Panc1 (cell line): ENCODE measurements around the gene MRPS18A. TPM values are rescaled to one million over a fixed set of nuclear protein-coding genes. Genes with fewer than 3 reads are reported as not detected.

Experiments
- ATAC-seq: fragments of 200-7000 bp; cut with Tn5 transposase; 2 replicates; pipeline ENCODE4 v1.9.1; 2020; ENCODE audit warnings: mild to moderate bottlenecking, moderate library complexity
- BruUV-seq: library from RNA; stranded (reverse); fragments of 400-500 nt; replicated peaks from 2 replicates; lab custom pipeline; 2021; lab: Mats Ljungman, UMichigan
- CTCF ChIA-PET: fragments of 300-600 bp; sonication (Branson Sonifier 250); formaldehyde crosslinking; loops from one replicate; lab custom pipeline; 2022; ENCODE audit warnings: antibody characterized with exemption; lab: Charles Lee
- POLR2A ChIA-PET: fragments of 300-600 bp; sonication (Branson Sonifier 250); formaldehyde crosslinking; loops from one replicate; lab custom pipeline; 2022; ENCODE audit warnings: antibody characterized with exemption; lab: Charles Lee
- DNase-seq: peaks from one replicate; pipeline ENCODE4 v3.0.0-alpha.2; 2010; ENCODE audit warnings: low read depth, low spot score
- H3K27ac ChIP-seq: 2 replicates; pipeline ENCODE4 v1.5.1; 2011; ENCODE audit warnings: mild to moderate bottlenecking, low read length, inconsistent platforms
- H3K27me3 ChIP-seq: fragments of 200-500 bp; sonication (Bioruptor generic); 2 replicates; pipeline ENCODE4 v1.6.0; 2014; ENCODE audit warnings: low read length, inconsistent platforms; ENCODE audit not compliant: control insufficient read depth, insufficient read depth
- H3K36me3 ChIP-seq: fragments of 200-500 bp; sonication (Bioruptor generic); 2 replicates; pipeline ENCODE4 v1.5.1; 2014; ENCODE audit warnings: inconsistent platforms, mild to moderate bottlenecking, low read length, moderate library complexity; ENCODE audit not compliant: control insufficient read depth, insufficient read depth
- H3K4me1 ChIP-seq: 2 replicates; pipeline ENCODE4 v1.5.1; 2011; ENCODE audit warnings: inconsistent platforms, mild to moderate bottlenecking, low read length, moderate library complexity; ENCODE audit not compliant: control insufficient read depth, insufficient read depth
- H3K4me3 ChIP-seq, 2 experiments: 2 replicates each; pipeline ENCODE4 v1.5.1; 2011 to 2012; ENCODE audit warnings: low read depth in 2 of 2, low read length in 2 of 2, mild to moderate bottlenecking in 2 of 2, inconsistent platforms in 1 of 2, moderate library complexity in 1 of 2
- H3K9me3 ChIP-seq: fragments of 200-500 bp; sonication (Bioruptor generic); 2 replicates; pipeline ENCODE4 v1.5.1; 2014; ENCODE audit warnings: low read depth, mild to moderate bottlenecking, inconsistent platforms, low read length, moderate library complexity; ENCODE audit not compliant: control insufficient read depth, insufficient read depth
- POLR2AphosphoS5 ChIP-seq: IDR thresholded peaks from 2 replicates; pipeline ENCODE4 v1.6.1; 2012; ENCODE audit warnings: mild to moderate bottlenecking, low read depth, low read length, moderate library complexity
- SIN3A ChIP-seq: IDR thresholded peaks from 2 replicates; pipeline ENCODE4 v1.6.1; 2012; ENCODE audit warnings: low read depth, mild to moderate bottlenecking, low read length, moderate library complexity, borderline replicate concordance; ENCODE audit not compliant: insufficient read depth
- TCF7L2 ChIP-seq: IDR thresholded peaks from 2 replicates; pipeline ENCODE4 v1.6.1; 2011; ENCODE audit warnings: mild to moderate bottlenecking, low read depth, low read length, inconsistent platforms
- in situ Hi-C: cut with HindIII; loops from 2 replicates; pipeline ENCODE4 v1.10.0; 2016; ENCODE audit warnings: low sequenced_read_pairs, low pct_unique_long_range_greater_than_20kb
- intact Hi-C: fragments of 100-400 bp; cut with micrococcal nuclease; formaldehyde crosslinking; loops from one replicate; pipeline ENCODE4 v1.10.0; 2022; ENCODE audit not compliant: unreplicated experiment
- total RNA-seq: library from RNA; stranded (reverse); gene quantifications from one replicate; pipeline ENCODE4 v1.2.1, GENCODE V29; 2021; ENCODE audit not compliant: unreplicated experiment
- TF ChIP-seq, protein P1 (sequence below), 2 experiments: IDR thresholded peaks; 2 replicates each; pipeline ENCODE4 v1.6.1; 2011 to 2012; ENCODE audit warnings: low read depth in 2 of 2, control low read depth in 1 of 2, low read length in 1 of 2, mild to moderate bottlenecking in 1 of 2, moderate library complexity in 1 of 2; ENCODE audit not compliant: insufficient read depth in 1 of 2
- TF ChIP-seq, protein P2 (sequence below): fragments of 450-650 bp; IDR thresholded peaks from 2 replicates; pipeline ENCODE4 v1.5.1; 2017; ENCODE audit warnings: mild to moderate bottlenecking

The MRPS18A gene
- total RNA-seq, 1 experiment from 2014 or later = 45.8 TPM

DNA sequence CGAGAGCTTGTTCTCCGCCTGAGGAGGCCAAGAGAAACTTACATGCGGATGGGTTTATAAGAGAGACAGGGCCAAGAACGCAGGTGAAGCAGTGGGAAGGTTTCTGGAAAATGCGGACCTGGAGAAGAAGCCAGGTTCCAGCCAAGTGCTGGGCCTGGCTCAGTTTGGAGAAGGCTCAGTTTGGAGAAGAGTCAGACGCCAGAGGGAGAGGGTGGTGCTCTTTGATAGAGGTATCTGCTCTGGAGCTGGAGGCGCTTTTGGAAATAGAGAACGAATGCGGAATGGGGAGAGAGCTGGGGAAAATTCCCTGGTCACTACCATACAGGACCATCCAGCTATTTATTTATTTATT, 42.0 kb downstream of the MRPS18A start:
- CTCF ChIA-PET = no interaction called here
- no TSS peak for BruUV-seq
- POLR2A ChIA-PET = no interaction called here

DNA sequence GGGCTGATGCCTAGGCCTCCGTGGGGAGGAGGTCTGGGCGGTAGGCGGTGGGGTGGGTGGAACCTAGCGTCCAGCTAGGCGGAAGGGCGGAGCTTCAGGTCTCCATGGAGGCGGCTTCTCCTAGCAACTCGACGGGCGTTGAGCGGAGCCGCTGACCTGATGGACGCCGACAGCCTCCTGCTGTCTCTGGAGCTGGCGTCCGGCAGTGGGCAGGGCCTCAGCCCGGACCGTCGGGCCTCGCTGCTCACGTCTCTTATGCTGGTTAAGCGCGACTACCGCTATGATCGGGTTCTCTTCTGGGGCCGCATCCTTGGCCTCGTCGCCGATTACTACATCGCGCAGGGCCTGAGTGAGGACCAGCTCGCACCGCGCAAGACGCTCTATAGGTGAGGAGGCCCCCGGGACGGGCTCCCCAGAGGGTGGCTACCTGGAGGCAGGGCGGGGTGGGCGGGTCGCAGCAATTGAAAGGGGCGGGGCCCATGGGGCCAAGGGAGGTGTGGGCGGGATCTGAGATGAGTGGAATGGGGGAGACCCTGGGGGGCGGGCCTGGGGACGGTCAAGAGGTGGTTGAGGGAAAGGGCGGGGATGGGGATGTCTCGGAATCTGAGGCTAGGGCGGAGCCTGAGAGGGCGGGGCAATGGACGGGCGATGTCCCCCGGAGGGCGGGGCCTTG, 42.5 kb downstream of the MRPS18A start, which contains the start of gene RSPH9:
Gene RSPH9, plus strand, starts transcription at position 97 of the 673 bp plus-strand sequence. Its CDS starts 63 bp downstream, at position 160.
- Histone ChIP-seq H3K27ac (no peak within 1 kb of the TSS), H3K36me3 (no peaks in the 10 kb centered on the region), H3K4me3 (peak within 1 kb of the TSS; percentile 42 to 54), H3K9me3 (no peaks in the 10 kb centered on the region), H3K4me1 (peaks cover 2% of the 10 kb centered on the region; the same call in 1 of the 2 replicates), H3K27me3 (no peaks in the 10 kb centered on the region)
- intact Hi-C loops = no loop called here
- BruUV-seq = no TSS peak
- ChIA-PET POLR2A (no interaction called here), CTCF (no interaction called here)
- DNase-seq = no peak
- in situ Hi-C loops = no loop called here
- no peak for TF ChIP-seq TCF7L2
- no peak for TF ChIP-seq POLR2AphosphoS5
- no peak for TF ChIP-seq SIN3A
- TF ChIP-seq, protein P1, sequence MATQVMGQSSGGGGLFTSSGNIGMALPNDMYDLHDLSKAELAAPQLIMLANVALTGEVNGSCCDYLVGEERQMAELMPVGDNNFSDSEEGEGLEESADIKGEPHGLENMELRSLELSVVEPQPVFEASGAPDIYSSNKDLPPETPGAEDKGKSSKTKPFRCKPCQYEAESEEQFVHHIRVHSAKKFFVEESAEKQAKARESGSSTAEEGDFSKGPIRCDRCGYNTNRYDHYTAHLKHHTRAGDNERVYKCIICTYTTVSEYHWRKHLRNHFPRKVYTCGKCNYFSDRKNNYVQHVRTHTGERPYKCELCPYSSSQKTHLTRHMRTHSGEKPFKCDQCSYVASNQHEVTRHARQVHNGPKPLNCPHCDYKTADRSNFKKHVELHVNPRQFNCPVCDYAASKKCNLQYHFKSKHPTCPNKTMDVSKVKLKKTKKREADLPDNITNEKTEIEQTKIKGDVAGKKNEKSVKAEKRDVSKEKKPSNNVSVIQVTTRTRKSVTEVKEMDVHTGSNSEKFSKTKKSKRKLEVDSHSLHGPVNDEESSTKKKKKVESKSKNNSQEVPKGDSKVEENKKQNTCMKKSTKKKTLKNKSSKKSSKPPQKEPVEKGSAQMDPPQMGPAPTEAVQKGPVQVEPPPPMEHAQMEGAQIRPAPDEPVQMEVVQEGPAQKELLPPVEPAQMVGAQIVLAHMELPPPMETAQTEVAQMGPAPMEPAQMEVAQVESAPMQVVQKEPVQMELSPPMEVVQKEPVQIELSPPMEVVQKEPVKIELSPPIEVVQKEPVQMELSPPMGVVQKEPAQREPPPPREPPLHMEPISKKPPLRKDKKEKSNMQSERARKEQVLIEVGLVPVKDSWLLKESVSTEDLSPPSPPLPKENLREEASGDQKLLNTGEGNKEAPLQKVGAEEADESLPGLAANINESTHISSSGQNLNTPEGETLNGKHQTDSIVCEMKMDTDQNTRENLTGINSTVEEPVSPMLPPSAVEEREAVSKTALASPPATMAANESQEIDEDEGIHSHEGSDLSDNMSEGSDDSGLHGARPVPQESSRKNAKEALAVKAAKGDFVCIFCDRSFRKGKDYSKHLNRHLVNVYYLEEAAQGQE (IDR thresholded peaks at IDR 0.05; ENCODE audit: insufficient read depth in 1 of 2, low read depth in 2 of 2, low read length in 1 of 2) = no peak
- TF ChIP-seq, protein P2, sequence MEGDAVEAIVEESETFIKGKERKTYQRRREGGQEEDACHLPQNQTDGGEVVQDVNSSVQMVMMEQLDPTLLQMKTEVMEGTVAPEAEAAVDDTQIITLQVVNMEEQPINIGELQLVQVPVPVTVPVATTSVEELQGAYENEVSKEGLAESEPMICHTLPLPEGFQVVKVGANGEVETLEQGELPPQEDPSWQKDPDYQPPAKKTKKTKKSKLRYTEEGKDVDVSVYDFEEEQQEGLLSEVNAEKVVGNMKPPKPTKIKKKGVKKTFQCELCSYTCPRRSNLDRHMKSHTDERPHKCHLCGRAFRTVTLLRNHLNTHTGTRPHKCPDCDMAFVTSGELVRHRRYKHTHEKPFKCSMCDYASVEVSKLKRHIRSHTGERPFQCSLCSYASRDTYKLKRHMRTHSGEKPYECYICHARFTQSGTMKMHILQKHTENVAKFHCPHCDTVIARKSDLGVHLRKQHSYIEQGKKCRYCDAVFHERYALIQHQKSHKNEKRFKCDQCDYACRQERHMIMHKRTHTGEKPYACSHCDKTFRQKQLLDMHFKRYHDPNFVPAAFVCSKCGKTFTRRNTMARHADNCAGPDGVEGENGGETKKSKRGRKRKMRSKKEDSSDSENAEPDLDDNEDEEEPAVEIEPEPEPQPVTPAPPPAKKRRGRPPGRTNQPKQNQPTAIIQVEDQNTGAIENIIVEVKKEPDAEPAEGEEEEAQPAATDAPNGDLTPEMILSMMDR = no peak
- ATAC-seq = peak; percentile 84

More for the DNA sequence above, 42.0 kb downstream of the MRPS18A start:
- H3K36me3 ChIP-seq = no peaks in the 10 kb centered on the region
- intact Hi-C loops (no loop called here), in situ Hi-C loops (no loop called here)
- TF ChIP-seq POLR2AphosphoS5 (no peak), SIN3A (no peak), TCF7L2 (no peak)
- TF ChIP-seq, protein P1 (IDR thresholded peaks at IDR 0.05; ENCODE audit: insufficient read depth in 1 of 2, low read depth in 2 of 2, low read length in 1 of 2) = no peak
- TF ChIP-seq, protein P2 = no peak
- no peak overlapping the region for H3K27ac ChIP-seq
- peaks cover 2% of the 10 kb centered on the region; the same call in 1 of the 2 replicates for H3K4me1 ChIP-seq
- DNase-seq = no peak
- no peaks in the 10 kb centered on the region for H3K9me3 ChIP-seq
- peak; percentile 26; the same call in 1 of the 2 replicates for ATAC-seq
- H3K27me3 ChIP-seq = no peaks in the 10 kb centered on the region
- peak overlapping the region; percentile 42 to 54 for H3K4me3 ChIP-seq
